ENCODE data around the gene SVIL.
"Not testable (repeated sequence)": the region's sequence is repeated elsewhere in the genome, so short reads cannot be mapped to it uniquely, and the experiment has no call there.

DNA sequence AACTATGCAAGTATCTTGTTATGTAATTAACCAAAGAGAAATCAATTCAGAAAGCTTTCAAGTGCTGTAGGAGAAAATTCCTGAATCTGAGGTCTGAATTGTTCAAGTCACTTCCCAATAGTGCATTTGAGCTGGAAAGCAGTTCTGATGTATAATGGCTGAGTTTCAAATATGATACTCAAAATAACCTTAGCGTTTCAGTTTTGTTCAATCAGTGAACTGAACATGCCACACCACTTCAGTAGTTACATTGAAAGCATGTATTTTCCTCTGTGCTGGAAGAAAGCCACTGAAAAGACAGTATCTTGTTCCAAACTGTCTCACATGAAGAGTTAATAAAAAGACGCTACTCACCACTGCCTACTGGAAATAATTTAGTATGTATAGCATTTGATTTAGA, 64.5 kb downstream of the SVIL start:
- not testable (repeated sequence) for TF ChIP-seq POLR2AphosphoS5 (IDR thresholded peaks at IDR 0.05; ENCODE audit: borderline replicate concordance, low read depth, low read length); EZH2 (IDR thresholded peaks at IDR 0.05)
